ENCODE data around the gene ATRAID. TPM values are rescaled to one million over a fixed set of nuclear protein-coding genes. Genes with fewer than 3 reads are reported as not detected.

ATRAID gene
- total and polyA plus RNA-seq, 8 donors, result 67.4 to 532 (median 121) TPM

GRCh38 chr2:27203741-27204140, 8.1 kb upstream of the ATRAID start:
- Histone ChIP-seq H3K27ac (no peak overlapping the region), H3K4me1 (no peaks in the 10 kb centered on the region), H3K36me3 (peaks cover 51 to 94% (median 93%) of the 10 kb centered on the region in 4 donors), H3K9me3 (no peaks in the 10 kb centered on the region), H3K27me3 (no peaks in the 10 kb centered on the region), H3K4me3 (no peak overlapping the region)
- no peak for DNase-seq
- no peak for TF ChIP-seq POLR2A (IDR thresholded peaks at IDR 0.05)
- no peak for TF ChIP-seq CTCF (IDR thresholded peaks at IDR 0.05)
- TF ChIP-seq POLR2AphosphoS5 (IDR thresholded peaks at IDR 0.05), result no peak
- TF ChIP-seq EP300 (IDR thresholded peaks at IDR 0.05), result no peak
- 93 to 98% (median 95%) methylated on average over 9 of the region's 9 CpGs for WGBS, 5 donors
- intact Hi-C loops (cut with DNase I; ENCODE audit: low total_unique reads), result no loop called here

- H3K9me3 ChIP-seq, result no peaks in the 10 kb centered on the region
- peaks cover 51 to 100% (median 98%) of the 10 kb centered on the region in 4 donors for H3K36me3 ChIP-seq
- H3K4me1 ChIP-seq, result no peaks in the 10 kb centered on the region
- 92 to 99% (median 96%) methylated on average over 8 of the region's 8 CpGs for WGBS, 5 donors
- no peaks in the 10 kb centered on the region for H3K27me3 ChIP-seq
- intact Hi-C loops (cut with DNase I; ENCODE audit: low total_unique reads), result no loop called here
- no peak overlapping the region for H3K27ac ChIP-seq
- no peak overlapping the region for H3K4me3 ChIP-seq
- TF ChIP-seq CTCF (IDR thresholded peaks at IDR 0.05) (no peak), POLR2AphosphoS5 (IDR thresholded peaks at IDR 0.05) (no peak), EP300 (IDR thresholded peaks at IDR 0.05) (no peak), POLR2A (IDR thresholded peaks at IDR 0.05) (no peak)
- DNase-seq, result no peak
Observed at GRCh38 chr2:27204566-27204965, 7.3 kb upstream of the ATRAID start.

GRCh38 chr2:27205206-27205605, 6.6 kb upstream of the ATRAID start:
- H3K27ac ChIP-seq, result no peak overlapping the region
- TF ChIP-seq POLR2AphosphoS5 (IDR thresholded peaks at IDR 0.05) (no peak), EP300 (IDR thresholded peaks at IDR 0.05) (no peak), CTCF (IDR thresholded peaks at IDR 0.05) (no peak), POLR2A (IDR thresholded peaks at IDR 0.05) (no peak)
- intact Hi-C loops (cut with DNase I; ENCODE audit: low total_unique reads), result no loop called here

GRCh38 chr2:27206346-27206745, 5.5 kb upstream of the ATRAID start:
- intact Hi-C loops (cut with DNase I; ENCODE audit: low total_unique reads), result no loop called here
- H3K4me3 ChIP-seq, result no peak overlapping the region

More at GRCh38 chr2:27205206-27205605, 6.6 kb upstream of the ATRAID start:
- H3K4me3 ChIP-seq, result no peak overlapping the region
- WGBS, 5 donors, result 69 to 84% (median 80%) methylated on average over 8 of the region's 8 CpGs
- no peak for DNase-seq
- peaks cover 48 to 97% (median 92%) of the 10 kb centered on the region in 4 donors for H3K36me3 ChIP-seq
- H3K27me3 ChIP-seq, result no peaks in the 10 kb centered on the region
- no peaks in the 10 kb centered on the region for H3K9me3 ChIP-seq
- peaks cover 0 to 5% (median 2%) of the 10 kb centered on the region in 4 donors for H3K4me1 ChIP-seq

More at GRCh38 chr2:27206346-27206745, 5.5 kb upstream of the ATRAID start:
- peaks cover 0 to 16% (median 8%) of the 10 kb centered on the region in 4 donors for H3K4me1 ChIP-seq
- peaks cover 41 to 86% (median 80%) of the 10 kb centered on the region in 4 donors for H3K36me3 ChIP-seq
- WGBS, 5 donors, result 91 to 97% (median 95%) methylated on average over 6 of the region's 6 CpGs
- no peak for DNase-seq
- TF ChIP-seq POLR2AphosphoS5 (IDR thresholded peaks at IDR 0.05) (no peak), CTCF (IDR thresholded peaks at IDR 0.05) (no peak), POLR2A (IDR thresholded peaks at IDR 0.05) (no peak), EP300 (IDR thresholded peaks at IDR 0.05) (no peak)
- H3K27me3 ChIP-seq, result no peaks in the 10 kb centered on the region
- H3K9me3 ChIP-seq, result no peaks in the 10 kb centered on the region
- no peak overlapping the region for H3K27ac ChIP-seq

All from stomach (tissue), 9 donors.